Caki2 (cell line): ENCODE data around the gene P3H3. TPM values are rescaled to one million over a fixed set of nuclear protein-coding genes. Genes with fewer than 3 reads are reported as not detected.

ENCODE experiments used
- DNase-seq: peaks from one replicate; pipeline ENCODE4 v3.0.0-alpha.2; 2015; ENCODE audit warnings: low read depth
- in situ Hi-C: cut with HindIII; loops from 2 replicates; pipeline ENCODE4 v1.10.0; 2016; ENCODE audit warnings: low sequenced_read_pairs, low pct_unique_long_range_greater_than_20kb, mixed read lengths
- total RNA-seq: library from RNA; depleted of rRNA; stranded (reverse); fragments of >200 nt; shearing (Covaris generic); gene quantifications from 2 replicates; pipeline ENCODE4 v1.2.3, GENCODE V29; 2014; ENCODE audit warnings: low replicate concordance

The P3H3 gene
- total RNA-seq, 1 experiment from 2014 or later = 70.9 TPM

GRCh38 chr12:6823182-6824084 lies 4.8 kb upstream of the P3H3 start:
- no peak for DNase-seq

GRCh38 chr12:6824085-6824775 lies 4.0 kb upstream of the P3H3 start:
- DNase-seq = no peak
- in situ Hi-C loops = no loop called here

More at GRCh38 chr12:6823182-6824084, 4.8 kb upstream of the P3H3 start:
- in situ Hi-C loops = no loop called here

DNA sequence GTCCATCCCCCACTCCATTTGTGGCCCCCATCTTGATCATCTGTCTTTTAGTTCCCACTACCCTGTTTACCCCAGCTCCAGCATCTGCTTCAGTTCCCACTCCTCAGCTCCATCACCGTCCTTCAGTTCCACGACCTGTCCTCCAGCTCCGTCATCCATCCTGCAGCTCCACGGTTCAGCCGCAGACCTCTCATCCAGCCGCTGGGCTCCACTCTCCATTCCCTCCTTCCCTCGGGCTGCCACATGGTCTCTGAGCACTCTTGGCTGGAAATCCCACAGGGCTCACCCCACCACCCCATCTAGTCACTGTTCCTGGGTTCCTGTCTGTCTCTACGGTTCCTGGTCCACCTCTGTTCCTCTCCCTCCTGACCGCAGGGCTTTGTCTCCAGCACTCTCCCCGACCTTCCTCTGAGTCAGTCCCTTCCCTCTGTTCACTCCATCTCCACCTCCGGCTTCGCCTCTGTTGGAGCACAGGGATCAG lies 3.3 kb upstream of the P3H3 start:
- in situ Hi-C loops = no loop called here
- DNase-seq = no peak

DNA sequence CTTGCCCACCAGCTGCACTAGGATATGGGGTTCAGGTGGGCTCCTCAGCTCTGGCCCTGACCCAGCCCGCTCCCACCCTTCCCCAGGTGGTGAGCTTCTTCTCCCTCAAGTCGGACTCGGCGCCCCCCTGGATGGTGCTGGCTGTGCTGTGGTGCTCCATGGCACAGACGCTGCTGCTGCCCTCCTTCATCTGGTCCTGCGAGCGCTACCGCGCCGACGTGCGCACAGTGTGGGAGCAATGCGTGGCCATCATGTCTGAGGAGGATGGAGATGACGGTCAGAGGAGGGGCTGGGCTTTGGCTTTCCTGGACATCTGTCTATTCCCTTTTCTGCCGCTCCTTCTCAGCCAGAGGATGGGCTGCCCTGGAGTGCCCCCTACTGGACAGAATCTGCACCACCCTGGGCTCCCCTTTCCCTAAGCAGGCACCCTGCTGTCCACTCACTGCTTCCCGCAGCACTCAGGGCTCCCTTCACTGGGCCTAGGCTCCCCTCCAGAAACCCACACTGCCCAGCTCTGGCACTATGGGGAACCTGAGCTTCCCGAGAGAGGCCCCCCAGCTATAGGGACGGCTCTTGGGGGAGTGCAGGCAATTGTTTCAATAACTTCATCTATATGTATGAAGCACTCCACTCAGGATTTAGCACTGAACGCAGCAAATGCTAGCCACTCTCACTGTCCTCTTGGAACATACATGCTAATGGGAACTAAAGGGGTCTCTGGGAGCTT lies 2.6 kb upstream of the P3H3 start:
- in situ Hi-C loops = no loop called here
- peak; percentile 85 for DNase-seq

- no peak for DNase-seq
- in situ Hi-C loops = no loop called here
These were observed 2.0 kb upstream of the P3H3 start for GRCh38 chr12:6826125-6826733.

- DNase-seq = no peak
- in situ Hi-C loops = no loop called here
These were observed 1.3 kb upstream of the P3H3 start for GRCh38 chr12:6826734-6827436.

- in situ Hi-C loops = no loop called here
- DNase-seq = peak; percentile 83
These were observed 733 bp upstream of the P3H3 start for GRCh38 chr12:6827437-6827911.

DNA sequence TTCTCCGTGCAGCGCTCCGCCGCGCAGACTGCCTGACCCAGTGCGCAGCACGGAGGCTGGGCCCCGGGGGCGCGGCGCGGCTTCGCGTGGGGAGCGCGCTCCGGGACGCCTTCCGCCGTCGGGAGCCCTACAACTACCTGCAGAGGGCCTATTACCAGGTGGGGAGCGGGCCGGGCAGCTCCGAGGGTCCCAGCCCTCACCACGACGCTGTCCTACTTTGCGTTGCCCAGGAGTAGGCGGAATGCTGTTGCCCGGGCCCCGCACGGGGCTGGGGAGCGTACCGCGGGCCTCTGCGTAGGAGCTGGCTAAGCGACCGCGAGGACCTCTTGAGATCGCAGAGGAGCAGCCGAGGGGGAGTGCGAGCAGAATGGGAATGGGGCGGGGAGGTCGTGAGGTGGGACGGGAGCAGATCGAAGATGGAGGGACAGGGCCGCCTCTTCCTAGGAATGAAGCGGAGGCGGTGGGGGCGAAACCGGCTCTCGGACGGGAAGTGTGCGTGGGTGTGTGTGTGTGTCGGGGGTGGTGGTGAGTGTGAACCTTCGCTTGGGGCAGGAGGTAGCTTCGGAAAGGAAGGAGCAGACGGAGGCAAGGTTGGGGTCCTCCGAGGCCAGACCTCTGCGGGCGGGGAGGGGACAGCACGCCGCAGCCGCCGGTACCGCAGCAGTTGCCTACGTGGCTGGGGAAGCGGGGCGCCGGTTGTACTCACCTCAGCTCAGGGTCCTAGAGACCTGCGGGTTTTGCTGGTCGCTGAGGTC lies 751 bp downstream of the P3H3 start:
- in situ Hi-C loops = no loop called here
- DNase-seq = no peak

- in situ Hi-C loops = no loop called here
- no peak for DNase-seq
These were observed 1.5 kb downstream of the P3H3 start for GRCh38 chr12:6829536-6830220.

- DNase-seq = no peak
- in situ Hi-C loops = no loop called here
These were observed 2.2 kb downstream of the P3H3 start for GRCh38 chr12:6830286-6830890.

DNA sequence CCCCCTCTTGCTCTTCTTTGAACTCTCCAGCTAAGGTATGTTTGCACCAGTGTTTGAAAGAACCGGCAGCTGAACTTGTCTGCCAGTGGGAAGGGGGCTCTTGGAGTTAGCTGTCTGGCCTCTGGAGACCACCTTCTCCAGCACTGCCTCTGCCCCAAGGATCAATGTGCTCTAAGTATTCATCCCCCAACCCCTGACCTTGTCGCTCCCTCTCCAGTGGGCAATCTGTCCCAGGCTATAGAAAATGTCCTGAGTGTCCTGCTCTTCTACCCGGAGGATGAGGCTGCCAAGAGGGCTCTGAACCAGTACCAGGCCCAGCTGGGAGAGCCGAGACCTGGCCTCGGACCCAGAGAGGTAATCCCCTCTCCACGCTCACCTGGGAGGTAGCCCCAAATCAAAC lies 2.8 kb downstream of the P3H3 start:
- in situ Hi-C loops = no loop called here
- DNase-seq = no peak

DNA sequence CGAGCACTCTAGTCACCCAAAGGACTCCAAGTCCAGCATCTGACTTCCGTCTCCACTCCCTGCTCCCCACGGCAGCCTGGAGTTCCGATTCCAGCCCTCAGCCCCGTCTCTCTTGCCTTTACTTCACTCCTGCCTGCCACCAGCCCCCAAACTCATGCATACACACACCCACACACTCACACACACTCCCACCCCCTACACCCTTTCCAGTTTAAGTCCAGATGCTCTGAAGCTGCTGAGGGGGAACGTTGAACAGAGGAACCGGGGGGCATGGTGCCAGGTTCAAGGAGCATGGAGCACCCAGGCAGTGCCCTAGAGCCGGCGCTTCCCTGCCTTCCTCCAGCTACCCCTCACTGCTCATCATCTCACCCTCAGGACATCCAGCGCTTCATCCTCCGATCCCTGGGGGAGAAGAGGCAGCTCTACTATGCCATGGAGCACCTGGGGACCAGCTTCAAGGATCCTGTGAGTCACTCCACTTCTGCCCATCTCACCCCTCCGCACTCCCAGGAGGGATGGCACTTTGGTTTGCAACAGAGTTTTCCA lies 3.3 kb downstream of the P3H3 start:
- in situ Hi-C loops = no loop called here
- DNase-seq = no peak

DNA sequence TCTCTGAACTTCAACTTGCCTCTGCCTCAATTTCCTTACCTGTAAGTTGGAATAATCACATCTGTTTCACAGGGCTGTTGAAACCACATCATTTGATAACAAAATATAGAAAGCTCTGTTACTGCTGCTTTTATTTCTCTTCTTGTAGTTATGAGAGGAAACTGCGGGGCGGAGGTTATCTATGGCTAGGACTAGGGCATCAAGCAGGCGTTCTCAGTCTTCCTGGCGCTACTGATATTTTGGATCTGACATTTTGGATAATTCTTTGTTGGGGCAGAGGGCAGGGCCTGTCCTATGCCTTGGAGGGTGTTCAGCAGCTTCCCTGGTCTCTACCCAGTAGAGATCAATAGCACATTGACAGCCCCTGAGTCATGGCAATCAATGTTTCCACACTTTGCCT lies 3.9 kb downstream of the P3H3 start:
- DNase-seq = no peak
- in situ Hi-C loops = no loop called here

GRCh38 chr12:6833189-6833890 lies 5.1 kb downstream of the P3H3 start:
- in situ Hi-C loops = no loop called here
- no peak for DNase-seq

DNA sequence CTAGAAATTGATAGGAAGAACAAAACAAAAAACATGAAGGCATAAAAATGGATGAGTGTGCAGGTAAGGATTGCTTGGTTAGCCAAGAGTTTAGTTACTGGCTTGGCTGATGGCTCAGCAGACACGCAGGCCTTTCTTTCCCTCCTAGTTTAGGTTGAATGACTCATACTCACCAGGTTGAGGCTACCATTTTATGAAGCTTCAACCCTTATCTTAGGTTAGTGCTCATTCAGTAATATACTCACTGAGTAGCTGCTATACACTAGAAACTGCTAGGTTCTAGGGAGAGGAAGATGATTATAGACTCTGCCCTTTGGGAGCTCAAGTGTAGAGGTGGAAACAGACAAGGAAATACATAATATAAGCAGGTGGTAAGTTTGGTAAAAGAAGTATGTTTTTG lies 6.0 kb downstream of the P3H3 start:
- in situ Hi-C loops = no loop called here
- peak; percentile 61 for DNase-seq
